HG03095 (cell line): ENCODE measurements around the gene CT47B1.
"Not testable (repeated sequence)": the region's sequence is repeated elsewhere in the genome, so short reads cannot be mapped to it uniquely, and the experiment has no call there.

Experiments
- ATAC-seq: cut with Tn5 transposase; IDR thresholded peaks from one replicate; pipeline ENCODE4 v1.9.1; 2021; ENCODE audit warnings: moderate library complexity; ENCODE audit not compliant: unreplicated experiment

The CT47B1 gene

GRCh38 chrX:120875766-120876165 is at the start of gene CT47B1:
CT47B1 (minus strand) TSS chrX:120875866; CDS start chrX:120875670, 196 bp downstream.
- ATAC-seq = not testable (repeated sequence)

- no peak for ATAC-seq
These were observed 748 bp downstream of the CT47B1 start for GRCh38 chrX:120874678-120875557.

DNA sequence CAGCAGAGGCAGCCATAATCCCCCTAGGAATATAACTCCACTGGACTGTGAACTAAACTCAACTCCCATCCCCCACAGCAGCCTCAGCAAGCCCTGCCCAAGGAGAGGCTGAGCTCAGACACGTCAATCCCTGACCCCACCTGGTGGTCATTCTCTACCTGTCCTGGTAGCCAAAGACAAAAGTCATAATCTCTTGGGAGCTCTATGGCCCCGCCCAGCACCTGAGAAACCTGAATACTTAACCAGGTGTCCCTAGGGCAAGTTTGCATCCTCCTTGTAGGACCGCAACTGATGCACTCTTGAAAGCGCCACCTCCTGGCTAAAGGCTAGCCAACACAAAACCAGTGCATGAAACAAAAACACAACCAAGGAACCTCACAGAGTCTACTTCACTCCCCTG is 18.4 kb downstream of the CT47B1 start:
- ATAC-seq = no peak

GRCh38 chrX:120840827-120841226 is 34.8 kb downstream of the CT47B1 start:
- no peak for ATAC-seq

- no peak for ATAC-seq
These were observed 36.2 kb downstream of the CT47B1 start for GRCh38 chrX:120839491-120839890.

- ATAC-seq = not testable (repeated sequence)
These were observed 48.5 kb downstream of the CT47B1 start for GRCh38 chrX:120827213-120827612.

GRCh38 chrX:120825146-120825545 is 50.5 kb downstream of the CT47B1 start:
- no peak for ATAC-seq

DNA sequence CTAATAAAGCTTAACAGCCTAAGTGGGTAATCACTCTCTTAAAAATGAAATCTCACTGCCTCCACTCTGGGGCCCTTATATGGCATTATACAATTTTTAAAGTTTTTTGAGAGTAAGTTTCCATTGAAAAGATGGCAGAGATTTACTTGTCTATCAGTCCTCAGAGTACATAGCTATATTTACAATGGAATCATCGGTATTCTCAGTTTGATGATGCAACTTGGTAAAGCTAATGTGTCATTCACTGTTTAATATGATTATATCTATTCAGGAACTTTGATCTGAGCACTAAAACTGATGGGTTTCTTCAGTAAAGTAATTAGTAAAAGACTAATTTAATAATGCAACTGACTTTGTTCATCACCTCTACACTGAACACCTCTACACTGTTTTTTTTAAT is 51.6 kb downstream of the CT47B1 start:
- ATAC-seq = no peak

GRCh38 chrX:120823556-120823955 is 52.1 kb downstream of the CT47B1 start:
- no peak for ATAC-seq
